Measurements from ENCODE around the gene EVC.

DNA sequence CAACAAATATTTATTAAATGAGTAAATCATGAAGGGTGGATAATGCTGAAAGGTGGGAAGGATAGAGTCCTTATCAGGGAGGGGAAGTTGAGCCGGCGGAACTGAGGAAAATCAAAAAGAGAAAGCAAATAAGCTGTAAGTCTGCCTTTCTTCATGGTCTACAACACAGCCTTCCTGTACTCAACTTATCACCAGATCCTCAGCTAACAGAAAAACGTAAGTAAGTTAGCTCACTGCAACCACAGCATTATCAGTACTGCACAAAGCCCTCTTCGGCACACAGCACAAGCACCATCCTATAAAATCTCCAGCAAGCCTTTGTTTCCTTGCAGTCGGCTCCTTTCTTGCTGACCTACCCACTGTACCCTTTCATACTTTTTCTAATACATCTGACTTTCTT, 111.6 kb downstream of the EVC start:
- no peak for TF ChIP-seq POLR2AphosphoS5 (IDR thresholded peaks at IDR 0.05; ENCODE audit: borderline replicate concordance, low read depth, low read length)
- no peak for TF ChIP-seq EZH2 (IDR thresholded peaks at IDR 0.05)
